Measurements from ENCODE around the gene SETD2.
"Not testable (repeated sequence)": the region's sequence is repeated elsewhere in the genome, so short reads cannot be mapped to it uniquely, and the experiment has no call there.

SETD2 gene

GRCh38 chr3:47034868-47035489 is 128.9 kb downstream of the SETD2 start:
- peak in 8 of 58 donors; percentile 4 to 42 (median 17) for DNase-seq

- not testable (repeated sequence) for DNase-seq
These were observed 132.9 kb downstream of the SETD2 start for GRCh38 chr3:47031041-47031440.

GRCh38 chr3:47028667-47029066 is 135.2 kb downstream of the SETD2 start:
- DNase-seq, result no peak

GRCh38 chr3:47028146-47028545 is 135.8 kb downstream of the SETD2 start:
- no peak for DNase-seq

GRCh38 chr3:47026432-47026831 is 137.5 kb downstream of the SETD2 start:
- not testable (repeated sequence) for DNase-seq

GRCh38 chr3:47024932-47025331 is 139.0 kb downstream of the SETD2 start:
- no peak for DNase-seq

- DNase-seq, result peak in 1 of 58 donors; percentile 29
These were observed 141.3 kb downstream of the SETD2 start for GRCh38 chr3:47022641-47023071.

GRCh38 chr3:47020311-47020710 is 143.6 kb downstream of the SETD2 start:
- DNase-seq, result no peak

GRCh38 chr3:47019201-47019600 is 144.7 kb downstream of the SETD2 start:
- DNase-seq, result no peak

- no peak for DNase-seq
These were observed 145.7 kb downstream of the SETD2 start for GRCh38 chr3:47018269-47018611.

- no peak for DNase-seq
These were observed 146.2 kb downstream of the SETD2 start for GRCh38 chr3:47017504-47018268.

GRCh38 chr3:47016934-47017435 is 146.9 kb downstream of the SETD2 start:
- no peak for DNase-seq

- no peak for DNase-seq
These were observed 147.6 kb downstream of the SETD2 start for GRCh38 chr3:47016086-47016933.

GRCh38 chr3:47015151-47015550 is 148.8 kb downstream of the SETD2 start:
- no peak for DNase-seq

- DNase-seq, result no peak
These were observed 149.9 kb downstream of the SETD2 start for GRCh38 chr3:47014036-47014435.

- DNase-seq, result no peak
These were observed 150.7 kb downstream of the SETD2 start for GRCh38 chr3:47013231-47013630.

GRCh38 chr3:47012342-47013230 is 151.3 kb downstream of the SETD2 start:
- DNase-seq, result peak in 9 of 58 donors; percentile 16 to 58 (median 28)

- DNase-seq, result no peak
These were observed 152.5 kb downstream of the SETD2 start for GRCh38 chr3:47011371-47011770.

GRCh38 chr3:47010910-47011309 is 153.0 kb downstream of the SETD2 start:
- DNase-seq, result no peak

- DNase-seq, result no peak
These were observed 153.7 kb downstream of the SETD2 start for GRCh38 chr3:47010111-47010712.
